H9 (cell line): Measurements from ENCODE around the gene RASGRF2. TPM values are rescaled to one million over a fixed set of nuclear protein-coding genes. Genes with fewer than 3 reads are reported as not detected.

Source experiments
- DNase-seq: peaks from one replicate; pipeline ENCODE4 v3.0.0-alpha.2; 2017
- H2AFZ ChIP-seq: one replicate; pipeline ENCODE4 v1.6.1; 2013; ENCODE audit warnings: mild to moderate bottlenecking, low read length, control low read depth, moderate library complexity
- H2AK5ac ChIP-seq: 2 replicates; pipeline ENCODE4 v1.6.1; 2013; ENCODE audit warnings: low read length, control low read depth, mixed read lengths; ENCODE audit not compliant: insufficient read length
- H2BK120ac ChIP-seq: one replicate; pipeline ENCODE4 v1.6.1; 2013; ENCODE audit warnings: low read depth, mild to moderate bottlenecking, low read length, control low read depth, inconsistent platforms; ENCODE audit not compliant: poor library complexity, severe bottlenecking
- H2BK12ac ChIP-seq: 2 replicates; pipeline ENCODE4 v1.6.1; 2013; ENCODE audit warnings: low read length, control low read depth, mixed read lengths, low read depth; ENCODE audit not compliant: insufficient read length
- H2BK15ac ChIP-seq: 2 replicates; pipeline ENCODE4 v1.6.1; 2013; ENCODE audit warnings: low read depth, low read length, control low read depth
- H2BK20ac ChIP-seq: one replicate; pipeline ENCODE4 v1.6.1; 2013; ENCODE audit warnings: low read depth, mild to moderate bottlenecking, low read length, control low read depth, inconsistent platforms; ENCODE audit not compliant: poor library complexity, severe bottlenecking
- H2BK5ac ChIP-seq: 2 replicates; pipeline ENCODE4 v1.6.1; 2013; ENCODE audit warnings: low read length, control low read depth, mixed read lengths; ENCODE audit not compliant: insufficient read length
- H3K14ac ChIP-seq: 2 replicates; pipeline ENCODE4 v1.6.1; 2013; ENCODE audit warnings: low read length, control low read depth; ENCODE audit not compliant: insufficient read depth
- H3K18ac ChIP-seq: 2 replicates; pipeline ENCODE4 v1.6.1; 2013; ENCODE audit warnings: low read depth, mild to moderate bottlenecking, mixed read lengths, low read length, control low read depth; ENCODE audit not compliant: insufficient read length
- H3K23ac ChIP-seq: 2 replicates; pipeline ENCODE4 v1.6.1; 2013; ENCODE audit warnings: low read length, control low read depth, mixed read lengths, low read depth; ENCODE audit not compliant: insufficient read length
- H3K23me2 ChIP-seq: 2 replicates; pipeline ENCODE4 v1.6.1; 2013; ENCODE audit warnings: low read depth, mild to moderate bottlenecking, mixed read lengths, low read length, control low read depth; ENCODE audit not compliant: insufficient read length, poor library complexity, severe bottlenecking
- H3K27ac ChIP-seq: 2 replicates; pipeline ENCODE4 v1.5.1; 2013; ENCODE audit warnings: low read length, control low read depth, mixed read lengths, low read depth; ENCODE audit not compliant: insufficient read length
- H3K27me3 ChIP-seq: 2 replicates; pipeline ENCODE4 v1.6.1; 2013; ENCODE audit warnings: low read length, control low read depth, inconsistent platforms; ENCODE audit not compliant: insufficient read depth
- H3K4ac ChIP-seq: 2 replicates; pipeline ENCODE4 v1.6.1; 2013; ENCODE audit warnings: low read depth, mild to moderate bottlenecking, control low read depth, inconsistent platforms, low read length, moderate library complexity
- H3K4me1 ChIP-seq: 2 replicates; pipeline ENCODE4 v1.6.1; 2013; ENCODE audit warnings: low read length, control low read depth, inconsistent platforms; ENCODE audit not compliant: insufficient read depth
- H3K4me2 ChIP-seq: 2 replicates; pipeline ENCODE4 v1.6.1; 2013; ENCODE audit warnings: low read length, control low read depth, mixed read lengths; ENCODE audit not compliant: insufficient read length, insufficient read depth
- H3K56ac ChIP-seq: 2 replicates; pipeline ENCODE4 v1.6.1; 2013; ENCODE audit warnings: low read depth, mild to moderate bottlenecking, mixed read lengths, low read length, control low read depth; ENCODE audit not compliant: insufficient read length
- H3K79me1 ChIP-seq: 2 replicates; pipeline ENCODE4 v1.6.1; 2013; ENCODE audit warnings: low read depth, mild to moderate bottlenecking, moderate library complexity, low read length, control low read depth, inconsistent platforms; ENCODE audit not compliant: insufficient read depth, poor library complexity, severe bottlenecking
- H3K79me2 ChIP-seq: 2 replicates; pipeline ENCODE4 v1.6.1; 2013; ENCODE audit warnings: low read length, control low read depth, inconsistent platforms; ENCODE audit not compliant: insufficient read depth
- H3K9ac ChIP-seq: 2 replicates; pipeline ENCODE4 v1.6.1; 2013; ENCODE audit warnings: low read length, control low read depth, mixed read lengths; ENCODE audit not compliant: insufficient read length; ENCODE audit errors: extremely low read depth
- H3K9me3 ChIP-seq: one replicate; pipeline ENCODE4 v1.6.1; 2013; ENCODE audit warnings: low read depth, low read length, inconsistent platforms; ENCODE audit not compliant: control insufficient read depth
- H3T11ph ChIP-seq: one replicate; pipeline ENCODE4 v1.6.1; 2013; ENCODE audit warnings: mild to moderate bottlenecking, low read length, control low read depth, inconsistent platforms
- H4K20me1 ChIP-seq: one replicate; pipeline ENCODE4 v1.6.1; 2013; ENCODE audit not compliant: control insufficient read depth, insufficient read length, insufficient read depth
- H4K5ac ChIP-seq: 2 replicates; pipeline ENCODE4 v1.6.1; 2013; ENCODE audit warnings: low read depth, mild to moderate bottlenecking, mixed read lengths, low read length, control low read depth; ENCODE audit not compliant: insufficient read length
- H4K8ac ChIP-seq: replicated peaks from 2 replicates; pipeline ENCODE4 v1.6.1; 2013; ENCODE audit warnings: low read length, control low read depth, mixed read lengths, low read depth; ENCODE audit not compliant: insufficient read length
- H4K91ac ChIP-seq: 2 replicates; pipeline ENCODE4 v1.6.1; 2013; ENCODE audit warnings: low read depth, mild to moderate bottlenecking, moderate library complexity, mixed read lengths, low read length, control low read depth; ENCODE audit not compliant: insufficient read length
- H3K27ac Mint-ChIP-seq, 3 experiments: 2 replicates in 2 of 3; 3 replicates in 1 of 3; pipeline ENCODE4 v1.8.0; 2020 to 2021; ENCODE audit warnings: mixed read lengths in 3 of 3, mild to moderate bottlenecking in 1 of 3, moderate library complexity in 1 of 3
- H3K27me3 Mint-ChIP-seq: 2 replicates; pipeline ENCODE4 v1.8.0; 2021; ENCODE audit warnings: low read depth, mild to moderate bottlenecking, moderate library complexity, mixed read lengths
- H3K36me3 Mint-ChIP-seq, 3 experiments: 2 replicates in 2 of 3; 3 replicates in 1 of 3; pipeline ENCODE4 v1.8.0; 2020 to 2021; ENCODE audit warnings: low read depth in 3 of 3, mixed read lengths in 3 of 3; ENCODE audit not compliant: insufficient read depth in 1 of 3
- H3K4me1 Mint-ChIP-seq, 2 experiments: 2 replicates each; pipeline ENCODE4 v1.8.0; 2020; ENCODE audit warnings: mixed read lengths in 2 of 2
- H3K4me3 Mint-ChIP-seq, 2 experiments: 2 replicates in 1 of 2; 3 replicates in 1 of 2; pipeline ENCODE4 v1.8.0; 2020 to 2021; ENCODE audit warnings: mild to moderate bottlenecking in 2 of 2, mixed read lengths in 2 of 2, moderate library complexity in 1 of 2
- H3K9me3 Mint-ChIP-seq, 2 experiments: 2 replicates in 1 of 2; 3 replicates in 1 of 2; pipeline ENCODE4 v1.8.0; 2020; ENCODE audit warnings: mild to moderate bottlenecking in 2 of 2, mixed read lengths in 2 of 2, moderate library complexity in 1 of 2
- CTCF ChIP-seq: fragments of 200-600 bp; sonication (generic); conservative IDR thresholded peaks from 3 replicates; pipeline ENCODE4 v1.8.0; 2021; ENCODE audit warnings: antibody characterized with exemption, mild to moderate bottlenecking
- WGBS: extraction: QIAGEN DNeasy Blood & Tissue Kit; methylation state at CpG from one replicate; pipeline ENCODE4 v1.1.7; 2013; ENCODE audit warnings: missing lambda C conversion rate, low lambda C conversion rate, mixed read lengths; ENCODE audit not compliant: insufficient read length; ENCODE audit errors: extremely low coverage; 5-methylcytosine and 5-hydroxymethylcytosine counted together
- total RNA-seq: library from RNA; stranded (reverse); gene quantifications from 2 replicates; pipeline ENCODE4 v1.2.1, GENCODE V29; 2021

Gene RASGRF2
- total RNA-seq, 1 experiment from 2014 or later: 13.5 TPM

GRCh38 chr5:81147886-81148571 is 187.9 kb downstream of the RASGRF2 start:
- Histone ChIP-seq H4K20me1 (no peaks in the 10 kb centered on the region), H2BK15ac (no peak overlapping the region), H4K5ac (no peak overlapping the region), H3K9ac (no peak overlapping the region), H4K91ac (no peak overlapping the region), H3K79me2 (no peaks in the 10 kb centered on the region), H3K18ac (no peak overlapping the region), H2BK20ac (no peak overlapping the region), H3K27ac (no peak overlapping the region), H2BK120ac (no peak overlapping the region), H3T11ph (no peak overlapping the region), H3K79me1 (no peaks in the 10 kb centered on the region), H3K9me3 (no peaks in the 10 kb centered on the region), H3K4ac (no peak overlapping the region), H3K23me2 (no peaks in the 10 kb centered on the region), H3K27me3 (no peaks in the 10 kb centered on the region), H2AFZ (no peak overlapping the region), H2BK5ac (no peak overlapping the region), H3K4me2 (no peak overlapping the region), H2BK12ac (no peak overlapping the region), H3K56ac (no peak overlapping the region), H3K4me1 (no peaks in the 10 kb centered on the region), H3K14ac (no peak overlapping the region), H3K23ac (no peak overlapping the region), H2AK5ac (no peak overlapping the region), H4K8ac (no peak overlapping the region)
- DNase-seq: no peak
- WGBS: no CpG with 5 or more reads among the region's 7 CpGs
- H3K27me3 Mint-ChIP-seq: no peaks in the 10 kb centered on the region
- no peaks in the 10 kb centered on the region for H3K9me3 Mint-ChIP-seq
- H3K4me3 Mint-ChIP-seq: no peak overlapping the region
- H3K4me1 Mint-ChIP-seq: peaks cover 0 to 2% of the 10 kb centered on the region in 2 experiments; a peak in 2 of 4 replicates
- no peak for TF ChIP-seq CTCF
- no peaks in the 10 kb centered on the region for H3K36me3 Mint-ChIP-seq
- no peak overlapping the region for H3K27ac Mint-ChIP-seq
